H1 (cell line): ENCODE data around the gene NDUFS8. TPM values are rescaled to one million over a fixed set of nuclear protein-coding genes. Genes with fewer than 3 reads are reported as not detected.

Experiments used
- CTCF ChIA-PET: fragments of 300-600 bp; sonication (Branson Sonifier 250); formaldehyde crosslinking; loops from one replicate; lab custom pipeline; 2021; ENCODE audit not compliant: partially characterized antibody; lab: Charles Lee
- POLR2A ChIA-PET: fragments of 300-600 bp; sonication (Branson Sonifier 250); formaldehyde crosslinking; loops from one replicate; lab custom pipeline; 2021; ENCODE audit warnings: inconsistent platforms; ENCODE audit not compliant: partially characterized antibody; lab: Charles Lee
- DNase-seq, 2 experiments: peaks; one replicate each; pipeline versions ENCODE4 v3.0.0 to v3.0.0-alpha.2; 2010 to 2022; ENCODE audit warnings: low spot score in 2 of 2, low read depth in 1 of 2, mixed read lengths in 1 of 2
- FAIRE-seq: peaks from 2 replicates; lab custom pipeline; 2011; peaks lifted over from hg19 to GRCh38; lab: Jason Lieb, UNC
- H2AFZ ChIP-seq: 2 replicates; pipeline ENCODE4 v1.8.1; 2012; ENCODE audit warnings: low read length, inconsistent platforms
- H2AK5ac ChIP-seq: 2 replicates; pipeline ENCODE4 v1.6.1; 2013; ENCODE audit warnings: low read depth, low read length
- H2BK120ac ChIP-seq: replicated peaks from 2 replicates; pipeline ENCODE3; 2013; ENCODE audit warnings: low read depth, low read length, inconsistent platforms
- H2BK12ac ChIP-seq: 2 replicates; pipeline ENCODE4 v1.6.1; 2013; ENCODE audit warnings: low read depth, low read length
- H2BK15ac ChIP-seq: 2 replicates; pipeline ENCODE4 v1.6.1; 2013; ENCODE audit warnings: low read length
- H2BK20ac ChIP-seq: 2 replicates; pipeline ENCODE4 v1.6.1; 2013; ENCODE audit warnings: low read length
- H2BK5ac ChIP-seq: 2 replicates; pipeline ENCODE4 v1.6.1; 2013; ENCODE audit warnings: low read depth, low read length
- H3K14ac ChIP-seq: 2 replicates; pipeline ENCODE4 v1.6.1; 2013; ENCODE audit warnings: inconsistent platforms; ENCODE audit not compliant: insufficient read length
- H3K18ac ChIP-seq: 2 replicates; pipeline ENCODE4 v1.6.1; 2013; ENCODE audit warnings: low read length; ENCODE audit errors: extremely low read depth
- H3K23ac ChIP-seq: 2 replicates; pipeline ENCODE4 v1.6.1; 2013; ENCODE audit warnings: inconsistent platforms; ENCODE audit not compliant: insufficient read length
- H3K23me2 ChIP-seq: 2 replicates; pipeline ENCODE4 v1.6.1; 2013; ENCODE audit warnings: low read depth, low read length
- H3K27ac ChIP-seq: 2 replicates; pipeline ENCODE4 v1.6.1; 2011; ENCODE audit warnings: low read depth, low read length, inconsistent platforms
- H3K27me3 ChIP-seq, 4 experiments: replicated peaks in 1 of 4; 1 replicate in 1 of 4; 2 replicates in 3 of 4; pipeline versions ENCODE4 v1.6.1 to v1.8.1; 2011 to 2013; ENCODE audit warnings: low read length in 3 of 4, mild to moderate bottlenecking in 3 of 4, inconsistent platforms in 2 of 4, mixed read lengths in 2 of 4, moderate library complexity in 1 of 4; ENCODE audit not compliant: control insufficient read depth in 3 of 4, insufficient read depth in 3 of 4; ENCODE audit errors: extremely low read depth in 1 of 4
- H3K36me3 ChIP-seq, 4 experiments: 2 replicates each; pipeline versions ENCODE4 v1.6.1 to v1.8.1; 2011 to 2013; ENCODE audit warnings: mild to moderate bottlenecking in 4 of 4, low read length in 3 of 4, moderate library complexity in 2 of 4, control low read depth in 1 of 4, inconsistent platforms in 1 of 4; ENCODE audit not compliant: insufficient read depth in 4 of 4, control insufficient read depth in 2 of 4
- H3K4ac ChIP-seq: replicated peaks from 2 replicates; pipeline ENCODE3; 2013; ENCODE audit warnings: low read length, low read depth, mixed read lengths, inconsistent platforms; ENCODE audit not compliant: insufficient read length
- H3K4me1 ChIP-seq, 4 experiments: replicated peaks in 1 of 4; 1 replicate in 1 of 4; 2 replicates in 3 of 4; pipeline versions ENCODE4 v1.6.1 to v1.8.1; 2011 to 2013; ENCODE audit warnings: low read length in 3 of 4, inconsistent platforms in 2 of 4, mixed read lengths in 1 of 4; ENCODE audit not compliant: insufficient read depth in 4 of 4, control insufficient read depth in 3 of 4
- H3K4me2 ChIP-seq, 2 experiments: 2 replicates each; pipeline versions ENCODE4 v1.6.1 to v1.8.1; 2011 to 2013; ENCODE audit warnings: low read depth in 2 of 2, low read length in 2 of 2, control low read depth in 1 of 2, inconsistent platforms in 1 of 2, mild to moderate bottlenecking in 1 of 2; ENCODE audit not compliant: insufficient read depth in 1 of 2
- H3K4me3 ChIP-seq, 4 experiments: fragments of 200-600, 300-600 bp in 1 of 4; sonication (generic), shearing (Covaris generic), sonication (Bioruptor Twin) in 1 of 4; 2 replicates each; pipeline versions ENCODE4 v1.5.1 to v1.8.1; 2011 to 2016; ENCODE audit warnings: low read length in 4 of 4, low read depth in 3 of 4, control low read depth in 2 of 4, inconsistent platforms in 2 of 4, mild to moderate bottlenecking in 2 of 4, mixed read lengths in 1 of 4, moderate library complexity in 1 of 4; ENCODE audit not compliant: insufficient read depth in 2 of 4; ENCODE audit errors: extremely low read depth in 1 of 4
- H3K56ac ChIP-seq: replicated peaks from 2 replicates; pipeline ENCODE3; 2013; ENCODE audit warnings: low read depth, mild to moderate bottlenecking, mixed read lengths, low read length, inconsistent platforms; ENCODE audit not compliant: insufficient read length
- H3K79me1 ChIP-seq: 2 replicates; pipeline ENCODE4 v1.6.1; 2013; ENCODE audit warnings: low read depth, low read length, control low read depth
- H3K79me2 ChIP-seq, 2 experiments: 2 replicates each; pipeline versions ENCODE4 v1.6.1 to v1.8.1; 2012 to 2013; ENCODE audit warnings: low read length in 2 of 2, mild to moderate bottlenecking in 2 of 2, inconsistent platforms in 1 of 2; ENCODE audit not compliant: insufficient read depth in 2 of 2, control insufficient read depth in 1 of 2
- H3K9ac ChIP-seq, 4 experiments: replicated peaks in 1 of 4; 1 replicate in 1 of 4; 2 replicates in 3 of 4; pipeline versions ENCODE4 v1.6.1 to v1.8.1; 2011 to 2013; ENCODE audit warnings: low read depth in 3 of 4, low read length in 3 of 4, control low read depth in 2 of 4, mild to moderate bottlenecking in 2 of 4, moderate library complexity in 2 of 4, inconsistent platforms in 1 of 4; ENCODE audit errors: extremely low read depth in 1 of 4
- H3K9me3 ChIP-seq, 2 experiments: 2 replicates each; pipeline versions ENCODE4 v1.6.1 to v1.8.1; 2012 to 2013; ENCODE audit warnings: mild to moderate bottlenecking in 2 of 2, moderate library complexity in 2 of 2, control low read depth in 1 of 2, inconsistent platforms in 1 of 2, low read depth in 1 of 2, low read length in 1 of 2, mixed read lengths in 1 of 2; ENCODE audit not compliant: insufficient read depth in 2 of 2
- H4K20me1 ChIP-seq, 2 experiments: replicated peaks in 1 of 2; 2 replicates each; pipeline versions ENCODE3 to v1.8.1; 2011 to 2013; ENCODE audit warnings: inconsistent platforms in 2 of 2, low read length in 2 of 2, mild to moderate bottlenecking in 1 of 2; ENCODE audit not compliant: insufficient read depth in 2 of 2, control insufficient read depth in 1 of 2
- H4K5ac ChIP-seq: 2 replicates; pipeline ENCODE4 v1.6.1; 2013; ENCODE audit warnings: low read length, low read depth, mixed read lengths, inconsistent platforms; ENCODE audit not compliant: insufficient read length
- H4K8ac ChIP-seq: 2 replicates; pipeline ENCODE4 v1.8.0; 2013; ENCODE audit warnings: mild to moderate bottlenecking, moderate library complexity, low read length, inconsistent platforms; ENCODE audit not compliant: insufficient read depth; ENCODE audit errors: extremely low read depth
- H4K91ac ChIP-seq: replicated peaks from 2 replicates; pipeline ENCODE3; 2013; ENCODE audit warnings: low read length, mixed read lengths, inconsistent platforms; ENCODE audit not compliant: insufficient read length
- CREB1 ChIP-seq: IDR thresholded peaks from 2 replicates; pipeline ENCODE4 v1.6.1; 2012; ENCODE audit warnings: inconsistent platforms
- CTBP2 ChIP-seq: IDR thresholded peaks from 2 replicates; pipeline ENCODE4 v1.7.0; 2011; ENCODE audit warnings: borderline replicate concordance, mild to moderate bottlenecking, moderate library complexity, mixed read lengths, low read length; ENCODE audit not compliant: insufficient read depth, insufficient read length
- JUN ChIP-seq: IDR thresholded peaks from 2 replicates; pipeline ENCODE4 v1.6.1; 2011; ENCODE audit warnings: low read depth, mild to moderate bottlenecking, improper control_type of control experiment, low read length
- RAD21 ChIP-seq, 2 experiments: IDR thresholded peaks in 1 of 2; conservative IDR thresholded peaks in 1 of 2; 2 replicates each; pipeline ENCODE4 v1.6.1; 2011; ENCODE audit warnings: low read depth in 2 of 2, low read length in 2 of 2, improper control_type of control experiment in 1 of 2, inconsistent platforms in 1 of 2, mild to moderate bottlenecking in 1 of 2, moderate library complexity in 1 of 2
- WGBS, 2 experiments: shearing (Covaris generic) in 1 of 2; methylation state at CpG; one replicate each; pipeline versions ENCODE4 v1.1.6 to v1.1.7; 2013 to 2015; ENCODE audit warnings: low lambda C conversion rate in 2 of 2, mixed read lengths in 2 of 2, inconsistent platforms in 1 of 2, low coverage in 1 of 2, missing lambda C conversion rate in 1 of 2; ENCODE audit not compliant: insufficient replicate concordance in 2 of 2, insufficient coverage in 1 of 2, insufficient read length in 1 of 2; ENCODE audit errors: extremely low coverage in 1 of 2, missing lambda C conversion rate in 1 of 2; 5-methylcytosine and 5-hydroxymethylcytosine counted together
- polyA plus RNA-seq, 7 experiments: library from polyadenylated mRNA; depleted of rRNA in 3 of 7; stranded (reverse) in 5 of 7; unstranded in 2 of 7; fragments of >200 nt in 5 of 7; fragments of 200-250 nt in 2 of 7; gene quantifications; 1 replicate in 5 of 7; 2 replicates in 1 of 7; 4 replicates in 1 of 7; pipeline versions ENCODE4 v1.2.1 to v1.2.3, GENCODE V29; 2011 to 2013; ENCODE audit warnings: missing spikeins in 2 of 7, mixed read lengths in 2 of 7
- total RNA-seq: library from RNA; stranded (reverse); fragmentation: NEBNext Ultra II Directional; extraction: Animal tissue kit (Norgen Biotek cat#: 25700); gene quantifications from 2 replicates; pipeline ENCODE4 v1.2.1, GENCODE V29; 2021
- TF ChIP-seq, protein P1 (sequence below): IDR thresholded peaks from 2 replicates; pipeline ENCODE4 v1.6.1; 2011; ENCODE audit warnings: low read depth, mild to moderate bottlenecking, low read length; ENCODE audit not compliant: insufficient read depth

The NDUFS8 gene
- total and polyA plus RNA-seq, 2 of the 8 experiments (the other 6 are each of a cell fraction or from before 2014, with no cell fraction given), result 182 to 291 TPM

- peak overlapping the region; percentile 88 for H4K91ac ChIP-seq
- H3K18ac ChIP-seq, result peak overlapping the region; percentile 97
- no peaks in the 10 kb centered on the region for H3K27me3 ChIP-seq
- no peak overlapping the region for H2AFZ ChIP-seq
- H3K4ac ChIP-seq, result peak overlapping the region; percentile 94
- ChIA-PET POLR2A (interaction anchor here (0.9 to 16.6 kb wide), 14 partner anchors 8 to 170 kb away, joined by 3 to 183 read pairs (median 4); partner anchors contain the start of gene CHKA), CTCF (interaction anchor here (1.6 to 2.3 kb wide), 3 partner anchors 13 to 30 kb away, joined by 3 to 6 read pairs (median 4); no protein-coding TSS in a partner anchor)
- H3K14ac ChIP-seq, result no peak overlapping the region
- DNase-seq (no peak), FAIRE-seq (no peak)
- H3K27ac ChIP-seq, result no peak overlapping the region
- no peaks in the 10 kb centered on the region for H3K9me3 ChIP-seq
- no peak overlapping the region for H3K23ac ChIP-seq
- peaks cover 2 to 11% (median 8%) of the 10 kb centered on the region in 4 experiments; a peak in 7 of 8 replicates for H3K36me3 ChIP-seq
- TF ChIP-seq CTBP2, result no peak
- no peak for TF ChIP-seq RAD21 (IDR thresholded peaks at IDR 0.05 in 1 of 2, conservative IDR thresholded peaks at IDR 0.05 in 1 of 2; ENCODE audit: low read depth in 2 of 2, low read length in 2 of 2)
- no peak for TF ChIP-seq JUN
- TF ChIP-seq, protein P1, sequence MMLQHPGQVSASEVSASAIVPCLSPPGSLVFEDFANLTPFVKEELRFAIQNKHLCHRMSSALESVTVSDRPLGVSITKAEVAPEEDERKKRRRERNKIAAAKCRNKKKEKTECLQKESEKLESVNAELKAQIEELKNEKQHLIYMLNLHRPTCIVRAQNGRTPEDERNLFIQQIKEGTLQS, result no peak
- no peak for TF ChIP-seq CREB1
- peak overlapping the region; percentile 22 to 66 (median 42); a peak in 4 of 8 replicates for H3K4me3 ChIP-seq
- H3K4me2 ChIP-seq, result peak overlapping the region; percentile 26 to 77; a peak in 3 of 4 replicates
- H2BK15ac ChIP-seq, result peak overlapping the region; percentile 81; the same call in 1 of the 2 replicates
- H2BK5ac ChIP-seq, result peak overlapping the region; percentile 71; the same call in 1 of the 2 replicates
- peak overlapping the region; percentile 33; the same call in 1 of the 2 replicates for H2BK12ac ChIP-seq
- WGBS, 2 experiments, result 54% methylated on average over 13 of the region's 13 CpGs; no CpG with 5 or more reads in 1 of the 2 experiments
- no peaks in the 10 kb centered on the region for H3K79me2 ChIP-seq
- H3K4me1 ChIP-seq, result peaks cover 4 to 25% (median 20%) of the 10 kb centered on the region in 4 experiments
- peak overlapping the region; percentile 59 for H4K5ac ChIP-seq
- H2BK20ac ChIP-seq, result 0 out of 2 replicates have a peak overlapping the region, but pooled peaks have one; percentile 61
- peak overlapping the region; percentile 90 for H4K8ac ChIP-seq
- H3K56ac ChIP-seq, result peak overlapping the region; percentile 59
- peaks cover 0 to 2% of the 10 kb centered on the region in 2 experiments for H4K20me1 ChIP-seq
- H3K79me1 ChIP-seq, result no peaks in the 10 kb centered on the region; the same call in 1 of the 2 replicates
- H3K9ac ChIP-seq, result peak overlapping the region in 2 of 4 experiments; percentile 29 to 48; a peak in 2 of 7 replicates
- peak overlapping the region; percentile 83 for H2BK120ac ChIP-seq
- no peaks in the 10 kb centered on the region; the same call in 1 of the 2 replicates for H3K23me2 ChIP-seq
- peak overlapping the region; percentile 60; the same call in 1 of the 2 replicates for H2AK5ac ChIP-seq
Measured at GRCh38 chr11:68038226-68038717, 7.8 kb downstream of the NDUFS8 start.
